Measurements from ENCODE around the gene KLHL42.

KLHL42 gene

GRCh38 chr12:27820564-27820963 is 40.5 kb downstream of the KLHL42 start:
- no peaks in the 10 kb centered on the region for H3K27me3 ChIP-seq
- peaks cover 0 to 5% (median 1%) of the 10 kb centered on the region in 4 donors for H3K4me1 ChIP-seq
- intact Hi-C loops (cut with DNase I; ENCODE audit: low total_unique reads): no loop called here
- H3K4me3 ChIP-seq: no peak overlapping the region
- H3K27ac ChIP-seq: no peak overlapping the region
- no peak for TF ChIP-seq CTCF (IDR thresholded peaks at IDR 0.05)
- H3K36me3 ChIP-seq: no peaks in the 10 kb centered on the region
- no peaks in the 10 kb centered on the region for H3K9me3 ChIP-seq
- no peak for DNase-seq

- H3K9me3 ChIP-seq: no peaks in the 10 kb centered on the region
- peaks cover 0 to 5% (median 1%) of the 10 kb centered on the region in 4 donors for H3K4me1 ChIP-seq
- TF ChIP-seq CTCF (IDR thresholded peaks at IDR 0.05): peak; percentile 71 to 74
- no peak overlapping the region for H3K27ac ChIP-seq
- H3K4me3 ChIP-seq: no peak overlapping the region
- no peaks in the 10 kb centered on the region for H3K36me3 ChIP-seq
- DNase-seq: peak in 1 of 2 donors; percentile 25
- no peaks in the 10 kb centered on the region for H3K27me3 ChIP-seq
- intact Hi-C loops (cut with DNase I; ENCODE audit: low total_unique reads): no loop called here
Observed at GRCh38 chr12:27821259-27821973, 41.4 kb downstream of the KLHL42 start.

DNA sequence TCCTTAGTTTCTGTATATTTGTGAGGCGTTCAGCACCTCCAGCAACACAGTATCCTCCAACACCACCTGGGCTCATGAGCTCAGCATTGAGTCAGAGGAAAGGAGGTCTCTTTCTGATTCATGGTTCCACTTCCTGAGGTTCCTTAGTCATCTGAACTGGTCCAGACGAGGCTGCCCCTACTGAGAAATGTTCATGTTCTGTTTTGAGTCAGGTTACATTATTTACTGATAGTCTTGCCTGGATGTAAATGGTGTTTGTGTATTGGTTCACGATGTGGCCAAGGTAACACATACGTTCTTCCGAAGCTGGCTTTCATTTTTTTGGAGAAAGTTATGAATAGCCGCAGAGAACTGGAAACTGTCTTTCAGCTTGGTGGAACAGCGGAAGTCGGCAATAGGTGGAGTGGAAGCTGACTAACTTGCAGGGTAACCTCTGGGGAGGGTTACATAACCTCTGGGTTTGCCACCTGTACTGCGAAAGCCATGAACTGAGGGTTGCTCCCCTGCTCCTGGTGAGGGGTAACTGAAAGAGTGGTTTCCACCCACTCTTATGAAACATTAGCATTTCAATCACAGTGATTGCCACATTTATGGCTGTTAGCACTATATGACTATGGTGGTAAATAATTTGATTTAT is 42.2 kb downstream of the KLHL42 start:
- intact Hi-C loops (cut with DNase I; ENCODE audit: low total_unique reads): no loop called here

GRCh38 chr12:27823038-27823437 is 43.0 kb downstream of the KLHL42 start:
- peaks cover 0 to 5% (median 1%) of the 10 kb centered on the region in 4 donors for H3K4me1 ChIP-seq
- no peak for DNase-seq
- H3K36me3 ChIP-seq: no peaks in the 10 kb centered on the region
- no peak overlapping the region for H3K27ac ChIP-seq
- no peaks in the 10 kb centered on the region for H3K9me3 ChIP-seq
- no peak overlapping the region for H3K4me3 ChIP-seq
- intact Hi-C loops (cut with DNase I; ENCODE audit: low total_unique reads): no loop called here
- TF ChIP-seq CTCF (IDR thresholded peaks at IDR 0.05): no peak
- no peaks in the 10 kb centered on the region for H3K27me3 ChIP-seq

More for the DNA sequence above, 42.2 kb downstream of the KLHL42 start:
- Histone ChIP-seq H3K36me3 (no peaks in the 10 kb centered on the region), H3K4me1 (peaks cover 0 to 5% (median 1%) of the 10 kb centered on the region in 4 donors), H3K27ac (no peak overlapping the region), H3K9me3 (no peaks in the 10 kb centered on the region), H3K27me3 (no peaks in the 10 kb centered on the region), H3K4me3 (no peak overlapping the region)
- TF ChIP-seq CTCF (IDR thresholded peaks at IDR 0.05): no peak
- DNase-seq: no peak

- Histone ChIP-seq H3K27ac (no peak overlapping the region), H3K27me3 (no peaks in the 10 kb centered on the region), H3K36me3 (no peaks in the 10 kb centered on the region), H3K4me3 (no peak overlapping the region), H3K9me3 (no peaks in the 10 kb centered on the region), H3K4me1 (peaks cover 0 to 5% (median 1%) of the 10 kb centered on the region in 4 donors)
- DNase-seq: no peak
- intact Hi-C loops (cut with DNase I; ENCODE audit: low total_unique reads): no loop called here
- no peak for TF ChIP-seq CTCF (IDR thresholded peaks at IDR 0.05)
Observed at GRCh38 chr12:27824126-27824842, 44.3 kb downstream of the KLHL42 start.

Data from tibial artery (tissue), 4 donors.